Pulmonary artery endothelial cell (primary cell): Measurements from ENCODE around the gene RTN3. TPM values are rescaled to one million over a fixed set of nuclear protein-coding genes. Genes with fewer than 3 reads are reported as not detected.
A peak's percentile ranks its signal among the peaks of the same experiment; 100 is the strongest.

ENCODE experiments used
- DNase-seq: peaks from one replicate; pipeline ENCODE4 v3.0.0-alpha.2; 2011; ENCODE audit warnings: low read depth, low spot score
- total RNA-seq: library from RNA; depleted of rRNA; stranded (reverse); fragments of >200 nt; gene quantifications from 2 replicates; pipeline ENCODE4 v1.2.3, GENCODE V29; 2014

Gene RTN3
- total RNA-seq, 1 donor from 2014 or later = 41.5 TPM

- no peak for DNase-seq
Measured at GRCh38 chr11:63737718-63738117, 56.4 kb downstream of the RTN3 start.

- peak; percentile 48 for DNase-seq
Measured at GRCh38 chr11:63738720-63739360, 57.5 kb downstream of the RTN3 start.

- no peak for DNase-seq
Measured at GRCh38 chr11:63745304-63746170, 64.2 kb downstream of the RTN3 start.

- DNase-seq = no peak
Measured at GRCh38 chr11:63747011-63747410, 65.7 kb downstream of the RTN3 start.

GRCh38 chr11:63749624-63750023 lies 68.3 kb downstream of the RTN3 start:
- DNase-seq = no peak

GRCh38 chr11:63756919-63757761 lies 75.8 kb downstream of the RTN3 start:
- no peak for DNase-seq

- no peak for DNase-seq
Measured at GRCh38 chr11:63760487-63761079, 79.3 kb downstream of the RTN3 start.

GRCh38 chr11:63761188-63761587 lies 79.9 kb downstream of the RTN3 start:
- no peak for DNase-seq

GRCh38 chr11:63761931-63762653 lies 80.8 kb downstream of the RTN3 start:
- DNase-seq = no peak

- DNase-seq = no peak
Measured at GRCh38 chr11:63762654-63763495, 81.6 kb downstream of the RTN3 start.

- no peak for DNase-seq
Measured at GRCh38 chr11:63763496-63764339, 82.4 kb downstream of the RTN3 start.

GRCh38 chr11:63764340-63764678 lies 83.0 kb downstream of the RTN3 start:
- no peak for DNase-seq

GRCh38 chr11:63764679-63765647 lies 83.7 kb downstream of the RTN3 start:
- DNase-seq = no peak

- DNase-seq = no peak
Measured at GRCh38 chr11:63765688-63766241, 84.5 kb downstream of the RTN3 start.

GRCh38 chr11:63766531-63767235 lies 85.4 kb downstream of the RTN3 start:
- DNase-seq = no peak

- no peak for DNase-seq
Measured at GRCh38 chr11:63767267-63767564, 85.9 kb downstream of the RTN3 start.

GRCh38 chr11:63767565-63768236 lies 86.4 kb downstream of the RTN3 start:
- peak; percentile 44 for DNase-seq
